Measurements from ENCODE around the gene TBC1D14. TPM values are rescaled to one million over a fixed set of nuclear protein-coding genes. Genes with fewer than 3 reads are reported as not detected.
"Not testable (repeated sequence)": the region's sequence is repeated elsewhere in the genome, so short reads cannot be mapped to it uniquely, and the experiment has no call there.

The TBC1D14 gene
- polyA plus RNA-seq, 4 donors: 49.2 to 61.1 (median 57.3) TPM

DNA sequence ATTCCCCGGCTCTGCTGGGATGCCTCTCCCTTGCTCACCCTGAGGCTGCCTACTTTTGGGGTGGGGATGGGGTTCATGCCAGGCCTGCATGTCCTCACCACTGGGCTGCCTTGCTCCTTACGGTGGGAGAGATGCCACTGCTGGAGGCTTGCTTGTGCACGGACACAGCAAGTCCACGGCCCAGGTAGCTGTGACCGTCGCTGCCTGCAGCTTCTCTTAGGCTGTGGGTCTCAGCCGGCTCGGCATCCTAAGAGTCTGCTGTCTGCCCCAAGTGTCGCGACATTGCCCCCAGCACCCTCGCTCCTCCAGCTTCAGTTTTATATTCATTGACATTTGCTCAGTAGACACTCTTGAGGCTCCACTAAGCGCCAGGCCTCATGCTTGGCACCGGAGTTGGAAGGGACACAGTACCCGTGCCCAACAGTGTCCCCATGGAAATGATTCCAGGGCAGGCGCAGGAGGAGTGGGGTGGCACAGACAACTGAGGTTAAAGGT lies 58.3 kb downstream of the TBC1D14 start:
- no peak for DNase-seq (ENCODE audit: low read depth in 4 of 4, low spot score in 3 of 4)

DNA sequence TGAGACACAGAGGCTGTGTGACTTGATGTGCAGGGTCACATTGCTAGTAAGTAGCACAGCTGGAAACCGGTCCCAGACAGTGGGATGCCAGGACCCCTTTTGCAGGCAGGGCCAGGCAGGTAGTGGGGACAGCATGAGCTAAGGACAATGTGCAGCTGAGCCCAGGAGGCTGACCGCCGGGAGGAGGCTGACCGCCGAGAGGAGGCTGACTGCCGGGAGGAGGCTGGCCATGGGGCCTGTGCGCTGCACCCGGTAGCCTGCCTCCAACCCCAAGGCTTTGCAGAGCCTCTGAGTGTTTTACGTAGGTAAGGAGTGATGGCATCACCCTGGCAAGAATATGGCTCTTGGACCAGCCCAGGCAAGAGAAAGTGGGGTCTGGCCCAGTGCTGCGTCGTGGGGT lies 58.9 kb downstream of the TBC1D14 start:
- no peak for DNase-seq (ENCODE audit: low read depth in 4 of 4, low spot score in 3 of 4)

DNA sequence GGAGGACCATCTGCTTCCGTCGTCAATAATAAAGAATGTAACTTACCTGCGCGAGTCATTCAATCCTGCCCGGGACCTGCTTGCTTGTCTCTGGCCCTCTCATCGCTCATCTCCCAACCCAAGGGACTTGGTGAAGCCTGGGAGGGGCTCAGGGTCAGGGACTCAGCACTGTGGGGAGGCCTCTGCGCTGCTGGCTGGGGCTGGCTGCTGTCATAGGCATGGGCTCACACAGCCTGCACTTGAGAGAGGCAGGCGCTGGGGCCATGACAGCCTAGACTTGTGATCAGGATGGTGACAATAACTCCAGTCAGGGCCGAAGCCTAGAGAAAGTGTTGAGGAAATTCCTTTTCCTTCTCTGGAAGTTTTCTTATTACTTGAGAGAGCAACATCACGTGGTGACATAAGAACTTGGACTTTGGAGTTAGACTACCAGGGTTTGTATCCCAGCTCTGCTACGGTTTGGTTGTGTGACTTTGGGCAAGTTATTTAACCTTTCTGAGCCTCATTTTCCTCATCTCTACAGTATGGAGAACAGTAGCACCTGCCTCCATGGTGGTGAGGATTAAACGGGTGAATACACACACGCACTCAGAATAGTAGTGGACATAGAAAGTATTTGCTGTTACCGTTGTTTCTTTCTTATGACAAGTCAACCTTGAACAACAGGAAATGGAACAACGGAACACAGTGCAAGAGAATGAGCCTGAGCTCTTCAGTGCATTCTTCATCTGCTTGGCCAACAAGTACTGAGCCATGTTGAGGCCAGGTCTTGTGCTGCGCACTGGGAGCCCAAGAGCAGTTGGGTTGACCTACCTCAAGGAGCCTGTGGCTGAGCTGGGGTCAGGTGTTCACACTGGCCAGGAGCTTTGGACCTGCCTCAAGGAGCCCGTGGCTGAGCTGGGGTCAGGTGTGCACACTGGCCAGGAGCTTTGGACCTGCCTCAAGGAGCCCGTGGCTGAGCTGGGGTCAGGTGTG lies 60.5 kb downstream of the TBC1D14 start:
- DNase-seq (ENCODE audit: low read depth in 4 of 4, low spot score in 3 of 4): no peak

DNA sequence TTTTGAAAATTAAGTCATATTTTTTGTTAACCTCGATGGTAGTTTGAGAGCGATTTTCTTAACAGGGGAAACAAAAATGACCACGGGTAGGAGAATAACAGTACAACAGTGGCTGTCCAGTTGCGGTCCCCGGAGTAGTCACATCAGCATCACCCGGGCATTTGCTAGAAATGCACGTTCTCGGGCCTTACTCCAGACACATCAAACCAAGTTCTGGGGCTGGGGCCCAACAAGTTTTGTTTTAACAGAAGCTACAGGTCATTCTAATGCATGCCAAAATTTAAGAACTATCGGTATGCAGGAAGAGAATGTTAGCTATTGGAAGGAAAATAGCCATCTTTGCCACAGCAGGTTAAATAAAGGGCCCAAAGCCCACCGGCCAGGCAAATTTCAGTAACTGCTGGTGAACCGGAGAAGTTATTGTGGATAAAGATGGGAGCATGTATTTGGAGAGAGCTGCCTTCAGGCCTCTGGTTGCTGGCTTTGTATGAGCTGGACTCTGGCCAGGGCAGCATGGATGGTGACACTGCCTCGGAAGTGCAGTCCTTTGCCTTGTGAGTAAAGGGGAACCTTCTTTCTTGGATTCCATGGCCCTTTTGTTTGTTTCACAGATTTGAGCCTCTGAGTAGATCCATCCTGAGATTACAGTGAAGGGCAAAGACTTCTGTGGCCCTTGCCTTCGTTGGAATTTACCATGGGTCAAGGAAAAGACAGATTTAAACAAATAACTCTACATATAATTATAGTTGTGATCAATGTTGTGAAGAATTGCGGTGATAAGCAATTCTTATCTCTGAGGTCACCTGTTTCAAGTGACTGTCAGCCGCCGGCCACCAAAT lies 62.1 kb downstream of the TBC1D14 start:
- no peak for DNase-seq (ENCODE audit: low read depth in 4 of 4, low spot score in 3 of 4)

DNA sequence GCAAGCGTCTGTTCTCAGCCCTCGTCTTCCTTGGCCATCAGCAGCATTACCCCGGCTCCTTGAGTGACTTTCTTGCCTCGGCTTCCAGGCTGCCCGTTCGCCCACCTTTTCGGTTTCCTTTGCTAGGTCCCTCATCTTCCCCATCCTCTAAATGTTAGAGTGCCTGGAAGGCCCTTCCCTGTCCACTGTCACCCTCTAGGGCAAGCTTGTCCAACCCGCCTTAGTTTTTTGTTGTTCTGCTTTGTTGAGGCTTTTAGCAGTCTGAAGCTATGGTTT lies 62.7 kb downstream of the TBC1D14 start:
- no peak for DNase-seq (ENCODE audit: low read depth in 4 of 4, low spot score in 3 of 4)

DNA sequence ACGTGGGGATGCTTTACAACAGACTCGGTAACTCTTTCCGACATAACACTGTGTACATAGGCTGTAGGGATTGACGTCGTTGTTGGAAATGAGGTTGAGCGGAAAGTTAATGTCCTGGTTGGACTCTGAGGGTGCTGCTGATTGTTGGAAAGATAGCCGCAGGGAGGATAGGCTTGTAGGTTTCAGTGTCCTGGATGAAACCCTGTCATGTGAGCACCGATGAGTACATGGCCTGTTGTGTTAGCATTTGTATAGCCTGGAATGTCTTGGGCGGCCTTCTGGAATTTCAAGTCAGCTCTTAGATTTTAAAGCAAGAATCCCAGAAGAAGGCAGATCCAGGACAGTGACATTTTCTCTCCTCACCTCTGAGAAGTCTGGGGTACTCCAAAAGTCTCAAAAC lies 63.3 kb downstream of the TBC1D14 start:
- no peak for DNase-seq (ENCODE audit: low read depth in 4 of 4, low spot score in 3 of 4)

DNA sequence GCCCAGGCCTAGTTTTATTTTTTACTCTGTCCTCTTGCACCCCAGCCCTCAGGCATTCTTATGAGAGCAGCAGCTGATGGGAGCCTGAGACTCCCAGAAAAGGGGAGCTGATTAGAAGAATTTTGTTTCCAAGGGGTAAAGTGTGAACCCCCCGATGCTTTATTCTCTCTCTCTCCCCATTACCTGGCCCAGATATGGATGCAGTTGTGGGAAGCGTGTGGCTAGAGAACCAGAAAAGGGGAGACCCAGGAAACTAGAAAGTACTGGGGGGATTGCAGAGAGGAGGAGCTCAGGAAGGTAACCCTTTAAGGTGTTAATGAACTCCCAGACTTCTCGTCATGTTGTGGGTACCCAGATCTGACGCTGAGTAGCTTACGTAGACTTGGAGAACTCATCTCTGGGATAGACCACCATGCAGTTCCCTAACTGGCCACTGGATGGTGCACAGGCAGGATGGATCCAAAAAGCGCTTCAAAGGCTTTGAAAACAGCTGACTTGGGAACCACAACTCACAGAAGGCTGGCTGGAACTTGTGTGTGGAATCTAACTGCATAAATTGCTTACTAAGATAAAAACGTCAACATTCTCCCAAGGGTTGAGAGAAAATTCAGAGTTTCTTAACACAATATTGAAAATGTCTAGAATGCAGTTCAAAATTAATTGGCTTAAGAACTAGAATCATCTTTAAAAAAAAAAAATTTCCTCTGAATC lies 64.7 kb downstream of the TBC1D14 start:
- peak; percentile 64 to 86 (median 83) for DNase-seq (ENCODE audit: low read depth in 4 of 4, low spot score in 3 of 4)

DNA sequence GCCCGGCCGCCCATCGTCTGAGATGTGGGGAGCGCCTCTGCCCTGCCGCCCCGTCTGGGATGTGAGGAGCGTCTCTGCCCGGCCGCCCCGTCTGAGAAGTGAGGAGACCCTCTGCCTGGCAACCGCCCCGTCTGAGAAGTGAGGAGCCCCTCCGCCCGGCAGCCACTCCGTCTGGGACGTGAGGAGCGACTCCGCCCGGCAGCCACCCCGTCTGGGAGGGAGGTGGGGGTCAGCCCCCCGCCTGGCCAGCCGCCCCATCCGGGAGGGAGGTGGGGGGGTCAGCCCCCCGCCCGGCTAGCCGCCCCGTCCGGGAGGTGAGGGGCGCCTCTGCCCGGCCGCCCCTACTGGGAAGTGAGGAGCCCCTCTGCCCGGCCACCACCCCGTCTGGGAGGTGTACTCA lies 68.2 kb downstream of the TBC1D14 start:
- not testable (repeated sequence) for DNase-seq (ENCODE audit: low read depth in 4 of 4, low spot score in 3 of 4)

DNA sequence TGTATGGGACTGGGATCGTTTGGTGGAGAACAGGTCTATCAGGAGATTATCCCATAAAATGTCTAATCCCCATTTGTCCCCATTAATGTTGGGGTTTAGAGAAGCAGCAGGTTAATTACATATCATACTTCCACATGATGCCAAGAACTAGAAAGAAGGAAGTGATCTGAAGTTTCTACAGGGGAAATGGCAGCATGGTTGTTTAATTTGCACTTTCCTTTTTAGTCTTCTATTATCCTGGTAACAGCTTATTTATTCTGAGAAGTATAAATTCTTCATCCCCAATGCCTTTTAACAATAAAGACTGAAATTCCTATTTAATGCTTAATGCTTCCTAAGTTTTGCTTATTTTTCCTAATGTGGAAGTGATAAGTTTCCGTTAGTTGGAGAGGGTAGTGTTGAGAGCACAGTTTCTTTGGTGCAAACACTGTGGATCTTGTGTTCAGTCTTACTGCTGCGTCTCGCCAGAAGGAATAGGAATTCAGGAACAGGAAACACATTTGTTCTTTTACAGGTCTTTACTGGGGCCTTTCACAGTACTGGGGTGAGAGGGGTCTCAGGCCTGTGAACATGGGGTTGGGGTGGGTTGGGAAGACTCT lies 74.0 kb downstream of the TBC1D14 start:
- no peak for DNase-seq (ENCODE audit: low read depth in 4 of 4, low spot score in 3 of 4)

DNA sequence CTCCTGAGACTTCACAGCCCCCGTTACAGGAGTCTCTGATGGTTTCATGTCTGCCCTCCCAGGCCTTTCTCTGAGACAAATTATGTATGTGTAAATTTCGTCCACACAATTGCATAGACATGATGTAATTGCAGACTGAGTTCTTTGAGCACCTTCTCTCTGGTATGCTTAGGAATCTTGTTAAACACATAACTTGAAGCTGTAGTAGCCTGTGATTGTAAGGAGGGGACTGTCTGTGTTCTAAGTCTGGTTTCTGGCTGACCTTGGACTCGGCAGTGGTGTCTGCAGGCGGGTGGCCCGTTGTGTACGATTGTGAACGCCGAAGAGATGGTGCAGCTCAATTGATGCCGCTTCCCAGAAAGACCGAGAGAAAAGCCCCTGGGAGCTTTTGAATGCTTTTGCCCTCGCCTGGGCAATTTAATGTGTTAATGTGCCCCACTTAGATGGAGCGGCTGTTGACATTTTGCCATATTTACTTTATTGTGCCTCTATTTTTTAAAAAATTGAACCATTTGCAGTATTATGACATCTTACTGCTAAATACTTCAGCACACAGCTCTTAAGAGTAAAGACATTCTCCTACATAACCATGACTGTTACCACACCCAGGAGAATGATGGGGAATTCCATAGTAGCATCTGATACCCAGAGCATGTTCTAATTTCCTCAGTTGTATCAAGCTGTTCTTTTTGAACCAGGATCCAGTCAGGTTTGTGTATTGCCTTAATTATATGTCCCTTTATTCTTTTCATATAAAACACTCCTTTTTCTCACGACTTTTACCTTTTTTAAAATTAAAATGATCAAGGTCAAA lies 75.2 kb downstream of the TBC1D14 start:
- no peak for DNase-seq (ENCODE audit: low read depth in 4 of 4, low spot score in 3 of 4)

DNA sequence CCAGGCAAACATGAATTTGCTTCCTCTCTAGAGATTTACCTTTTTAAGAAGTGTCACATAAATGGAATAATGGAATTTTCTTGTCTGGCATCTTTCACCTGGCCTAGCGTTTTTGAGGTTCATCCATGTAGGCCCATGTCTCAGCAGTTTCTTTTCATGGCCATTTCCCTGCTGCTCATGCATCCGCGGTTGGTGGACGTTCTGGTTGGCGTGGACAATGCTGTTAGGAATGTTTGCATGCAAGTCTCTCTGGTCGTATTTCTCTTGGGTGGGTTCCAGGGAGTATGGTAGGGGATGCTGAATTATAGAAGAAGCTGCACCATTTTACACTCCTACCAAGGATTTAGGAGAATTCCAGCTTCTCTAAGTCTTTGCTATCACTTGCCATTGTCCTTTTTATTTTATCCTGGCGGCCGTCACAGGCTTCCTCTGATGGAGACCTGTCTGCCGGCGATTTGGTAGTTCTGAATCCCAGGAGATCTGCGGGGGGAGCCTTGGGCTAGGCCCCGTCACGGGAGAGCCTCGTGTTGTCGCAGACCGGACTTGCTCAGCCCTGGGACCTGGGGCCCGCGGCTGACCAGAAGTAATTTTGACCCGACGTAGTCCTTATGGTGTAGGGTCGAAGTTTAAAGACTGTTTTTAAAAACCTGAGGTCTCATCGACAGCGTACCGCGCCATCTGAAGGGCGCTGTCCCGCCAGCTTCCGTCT lies 76.6 kb downstream of the TBC1D14 start:
- DNase-seq (ENCODE audit: low read depth in 4 of 4, low spot score in 3 of 4): no peak

DNA sequence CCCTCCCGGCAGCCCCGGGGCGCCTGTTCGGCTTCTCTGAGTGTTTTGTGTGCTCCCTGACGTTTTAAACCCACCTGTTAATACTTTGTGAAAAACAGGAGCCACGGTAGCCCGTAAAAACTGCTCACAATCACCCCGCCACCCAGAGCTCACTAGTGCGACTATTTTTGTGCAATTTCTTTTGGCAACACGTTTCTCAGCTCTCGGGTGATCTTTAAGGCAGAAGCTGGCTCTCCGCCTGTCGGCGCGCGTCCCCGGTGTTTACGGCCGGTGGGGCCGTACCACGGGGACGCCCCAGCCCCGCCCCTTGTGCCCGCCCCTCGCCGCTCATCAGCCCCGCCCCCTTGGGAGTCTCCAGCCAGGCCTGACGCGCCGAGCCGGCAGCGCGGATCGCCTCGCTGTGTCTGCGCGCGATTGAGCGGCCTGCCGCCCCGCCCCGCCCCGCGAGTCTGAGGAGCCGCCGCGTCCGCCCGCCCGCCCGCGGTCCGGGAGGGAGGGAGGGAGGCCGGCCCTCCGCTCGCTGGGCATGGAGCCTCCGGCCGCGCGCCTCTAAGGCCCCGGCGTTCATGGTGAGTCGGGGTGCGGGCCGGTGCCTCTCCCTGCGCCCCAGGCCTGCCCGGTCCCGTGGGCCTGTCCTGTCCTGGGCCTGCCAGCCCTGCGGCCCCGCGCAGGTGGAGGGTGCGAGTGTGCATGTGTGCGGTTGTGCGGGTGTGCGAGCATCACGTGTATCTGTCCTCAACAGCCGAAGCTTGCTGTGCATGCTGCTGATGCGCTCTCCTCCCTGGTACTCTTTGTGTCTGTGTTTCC lies 77.4 kb downstream of the TBC1D14 start:
- peak; percentile 77 to 87 (median 82) for DNase-seq (ENCODE audit: low read depth in 4 of 4, low spot score in 3 of 4)

DNA sequence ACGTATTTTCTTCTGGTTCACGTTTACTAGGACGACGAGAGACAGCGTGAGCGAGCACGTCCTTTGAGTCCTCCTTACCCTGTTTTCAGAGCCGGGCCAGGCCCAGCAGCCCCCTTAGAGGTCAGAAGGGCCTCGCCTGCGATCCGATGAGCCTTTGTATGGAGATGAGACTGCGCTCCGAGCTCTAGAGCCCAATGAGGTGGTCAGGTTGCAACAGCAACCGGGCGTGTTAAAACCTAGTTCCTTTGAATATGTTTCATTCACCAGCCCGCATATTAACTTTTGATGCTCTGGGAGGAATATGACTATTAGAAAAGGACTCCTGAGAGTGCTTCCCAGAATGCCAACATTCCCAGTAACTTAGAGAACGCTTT lies 77.9 kb downstream of the TBC1D14 start:
- no peak for DNase-seq (ENCODE audit: low read depth in 4 of 4, low spot score in 3 of 4)

DNA sequence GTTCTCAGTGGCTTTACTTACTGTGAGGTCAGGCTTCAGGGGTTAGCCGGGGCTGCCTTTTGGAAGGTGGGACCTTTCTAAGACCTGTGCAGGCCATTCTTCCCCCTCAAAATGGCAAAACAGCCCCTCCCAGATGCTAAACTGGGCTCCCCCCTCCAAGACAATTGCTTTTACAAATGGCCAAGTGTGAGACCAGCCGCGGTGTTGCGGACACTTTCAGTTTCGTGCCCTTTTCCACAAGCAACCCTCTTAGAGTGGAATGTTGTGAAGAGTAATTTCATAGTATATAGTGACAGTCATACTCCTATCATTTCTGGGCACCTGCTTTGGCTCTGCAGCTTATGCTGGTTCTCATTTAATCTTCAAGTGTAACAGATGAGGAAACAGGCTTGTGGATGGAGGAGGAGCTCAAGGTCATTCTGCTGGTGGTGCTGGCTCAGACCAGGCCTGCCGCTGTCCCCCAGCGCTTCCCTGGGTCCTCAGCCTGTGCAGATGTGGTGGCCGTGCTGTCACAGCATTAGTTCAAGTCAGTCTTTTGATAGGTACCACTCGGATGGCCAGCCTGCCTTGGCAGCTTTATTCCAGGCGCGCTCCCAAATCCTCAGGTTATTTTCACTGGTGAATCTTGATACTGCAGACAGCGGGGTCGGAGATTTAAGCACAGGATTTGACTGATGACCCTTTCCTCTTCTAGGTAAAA lies 78.5 kb downstream of the TBC1D14 start:
- DNase-seq (ENCODE audit: low read depth in 4 of 4, low spot score in 3 of 4): no peak

DNA sequence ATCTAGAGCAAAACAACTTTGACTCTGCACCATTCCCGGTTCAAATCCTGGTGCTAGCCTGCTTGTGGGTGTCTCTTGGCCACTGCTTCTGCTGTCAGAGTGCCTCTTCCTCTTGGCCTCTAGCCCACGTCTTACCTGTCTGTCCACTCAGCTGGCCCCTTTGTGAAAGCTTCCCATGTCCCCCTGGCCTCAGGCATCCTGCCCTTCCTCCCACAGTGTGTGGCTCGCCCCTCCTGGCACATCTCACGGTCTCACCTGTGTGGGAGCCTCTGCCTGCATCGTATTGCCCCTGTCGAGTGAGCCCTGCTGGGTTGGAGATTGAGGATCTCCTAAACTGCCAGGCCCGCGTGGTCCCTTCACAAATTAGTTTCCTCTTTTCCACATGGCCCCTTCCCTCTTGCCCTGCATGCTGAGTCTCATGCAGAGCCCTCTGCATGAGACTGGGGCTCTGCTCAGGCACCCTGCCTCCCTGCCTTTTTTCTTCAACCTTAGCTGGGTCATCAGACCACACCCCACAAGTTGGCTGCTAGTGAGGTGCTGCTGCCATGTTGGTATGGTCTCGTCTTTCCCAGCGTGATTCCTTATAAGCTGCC lies 79.8 kb downstream of the TBC1D14 start:
- no peak for DNase-seq (ENCODE audit: low read depth in 4 of 4, low spot score in 3 of 4)

DNA sequence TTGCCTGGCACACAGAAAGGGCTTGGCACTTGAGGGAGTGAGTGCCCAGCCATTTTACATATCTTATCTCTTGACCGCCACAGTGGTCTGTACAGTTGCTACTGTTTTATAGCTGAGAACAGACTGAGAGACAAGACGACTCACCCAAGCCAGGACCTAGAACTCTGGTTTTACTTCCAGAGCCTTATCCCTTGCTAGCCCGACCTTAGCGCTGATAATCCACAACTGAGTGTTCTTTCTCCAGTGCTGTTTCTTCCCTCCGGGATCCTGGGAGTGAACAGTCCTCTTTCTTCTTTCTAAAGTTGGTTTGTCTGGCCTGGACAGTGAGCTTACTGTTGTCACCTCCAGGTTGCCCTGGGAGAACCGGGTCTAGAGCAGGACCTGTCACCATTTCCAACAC lies 81.0 kb downstream of the TBC1D14 start:
- DNase-seq (ENCODE audit: low read depth in 4 of 4, low spot score in 3 of 4): no peak

DNA sequence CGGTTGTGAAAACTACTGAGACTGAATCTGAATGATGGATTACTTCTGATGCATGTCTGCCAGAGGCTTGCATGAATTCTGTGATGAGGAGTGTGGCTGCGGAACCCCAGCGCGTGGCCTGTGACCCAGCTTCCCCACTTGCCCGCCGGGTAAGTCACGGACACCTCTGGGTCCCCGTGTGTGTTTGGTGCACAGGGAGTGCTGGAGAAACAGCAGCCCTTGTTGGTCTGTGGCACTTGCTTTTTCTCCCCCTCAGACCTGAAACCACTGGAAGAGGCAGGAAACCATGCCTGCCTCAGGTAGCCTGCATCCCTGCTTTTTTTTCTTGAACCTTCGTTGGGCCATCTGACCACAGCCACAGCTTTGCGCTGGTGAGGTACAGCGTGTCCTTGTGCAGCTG lies 81.6 kb downstream of the TBC1D14 start:
- DNase-seq (ENCODE audit: low read depth in 4 of 4, low spot score in 3 of 4): no peak

All from left renal pelvis (tissue), 4 donors.